H1 (cell line): ENCODE measurements around the gene PCDHB12.

Source experiments
- ATF2 ChIP-seq: IDR thresholded peaks from 2 replicates; pipeline ENCODE4 v1.6.1; 2012; ENCODE audit warnings: low read length, inconsistent platforms
- SP1 ChIP-seq: IDR thresholded peaks from 2 replicates; pipeline ENCODE4 v1.6.1; 2011; ENCODE audit warnings: low read depth, low read length

- TF ChIP-seq SP1 (no peak), ATF2 (no peak)
Observed at GRCh38 chr5:141186897-141187512, 21.5 kb upstream of the PCDHB12 start, which contains the start of gene PCDHB9.
